DND-41 (cell line): ENCODE results near the gene TFDP2.

ENCODE experiments used
- ATAC-seq: fragments of 200-7000 bp; cut with Tn5 transposase; 3 replicates; pipeline ENCODE4 v1.9.1; 2021; ENCODE audit warnings: low read depth; ENCODE audit not compliant: insufficient read depth
- DNase-seq: peaks from one replicate; pipeline ENCODE4 v3.0.0-alpha.2; 2020
- H2AFZ ChIP-seq: 2 replicates; pipeline ENCODE4 v1.6.0; 2012; ENCODE audit warnings: low read depth, low read length
- H3K27ac ChIP-seq: 2 replicates; pipeline ENCODE4 v1.5.1; 2012; ENCODE audit warnings: low read length, inconsistent platforms
- H3K27me3 ChIP-seq: fragments of 200-600 bp; sonication (generic); 2 replicates; pipeline ENCODE4 v1.6.0; 2012; ENCODE audit warnings: low read length, mild to moderate bottlenecking, inconsistent platforms; ENCODE audit not compliant: insufficient read depth, poor library complexity
- H3K36me3 ChIP-seq: 2 replicates; pipeline ENCODE4 v1.5.1; 2012; ENCODE audit warnings: low read length, inconsistent platforms; ENCODE audit not compliant: insufficient read depth
- H3K4me1 ChIP-seq: 2 replicates; pipeline ENCODE4 v1.5.1; 2012; ENCODE audit warnings: mild to moderate bottlenecking, low read length; ENCODE audit not compliant: insufficient read depth
- H3K4me2 ChIP-seq: 2 replicates; pipeline ENCODE4 v1.6.0; 2012; ENCODE audit warnings: mild to moderate bottlenecking, moderate library complexity, low read length, inconsistent platforms; ENCODE audit not compliant: insufficient read depth
- H3K4me3 ChIP-seq, 2 experiments: fragments of 200-600 bp in 1 of 2; shearing (Covaris generic) in 1 of 2; 2 replicates each; pipeline ENCODE4 v1.5.1; 2012 to 2016; ENCODE audit warnings: inconsistent platforms in 2 of 2, low read length in 2 of 2, mild to moderate bottlenecking in 2 of 2, low read depth in 1 of 2, moderate library complexity in 1 of 2
- H3K79me2 ChIP-seq: 2 replicates; pipeline ENCODE4 v1.6.0; 2012; ENCODE audit warnings: low read length, inconsistent platforms; ENCODE audit not compliant: insufficient read depth
- H3K9ac ChIP-seq: 2 replicates; pipeline ENCODE4 v1.6.0; 2012; ENCODE audit warnings: low read depth, mild to moderate bottlenecking, inconsistent platforms, low read length, moderate library complexity
- H3K9me3 ChIP-seq: 2 replicates; pipeline ENCODE4 v1.5.1; 2012; ENCODE audit warnings: low read length, moderate library complexity, mild to moderate bottlenecking, inconsistent platforms; ENCODE audit not compliant: insufficient read depth, severe bottlenecking
- H4K20me1 ChIP-seq: 2 replicates; pipeline ENCODE4 v1.6.0; 2012; ENCODE audit warnings: low read length; ENCODE audit not compliant: insufficient read depth
- EZH2 ChIP-seq: IDR thresholded peaks from 3 replicates; pipeline ENCODE4 v1.6.1; 2012; ENCODE audit warnings: borderline replicate concordance, low read depth, mild to moderate bottlenecking, moderate library complexity, low read length, inconsistent platforms; ENCODE audit not compliant: severe bottlenecking
- TF ChIP-seq, protein P1 (sequence below): IDR thresholded peaks from 2 replicates; pipeline ENCODE4 v1.5.1; 2012; ENCODE audit warnings: borderline replicate concordance, low read length, moderate library complexity, mild to moderate bottlenecking; ENCODE audit not compliant: poor library complexity, severe bottlenecking; ENCODE audit errors: extremely low read depth

TFDP2 gene

DNA sequence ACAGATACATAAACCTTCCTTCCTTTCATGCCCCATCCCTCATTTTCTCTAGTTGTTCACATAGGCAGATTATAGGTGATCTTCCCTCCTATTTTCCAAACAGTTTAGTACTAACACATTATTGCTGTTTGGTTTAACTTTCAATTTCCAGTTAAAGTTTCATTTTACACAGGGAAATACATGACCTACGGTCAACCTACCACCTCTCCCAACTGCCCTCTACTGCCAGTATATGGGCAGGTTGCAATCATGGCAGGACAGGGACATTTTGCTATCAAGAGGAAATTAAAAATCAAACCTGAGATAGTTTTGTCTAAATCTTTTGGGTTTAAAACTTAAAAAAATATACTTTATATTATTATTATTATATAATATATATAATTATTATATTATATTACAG, 26.1 kb upstream of the TFDP2 start:
- Histone ChIP-seq H3K9ac (no peak overlapping the region), H3K79me2 (no peaks in the 10 kb centered on the region), H4K20me1 (no peaks in the 10 kb centered on the region), H2AFZ (no peak overlapping the region), H3K27ac (no peak overlapping the region), H3K36me3 (peaks cover 47% of the 10 kb centered on the region), H3K27me3 (no peaks in the 10 kb centered on the region), H3K4me3 (no peak overlapping the region), H3K4me1 (no peaks in the 10 kb centered on the region), H3K4me2 (no peak overlapping the region), H3K9me3 (no peaks in the 10 kb centered on the region)
- ATAC-seq (no peak), DNase-seq (no peak)
- TF ChIP-seq EZH2, result no peak
- TF ChIP-seq, protein P1, sequence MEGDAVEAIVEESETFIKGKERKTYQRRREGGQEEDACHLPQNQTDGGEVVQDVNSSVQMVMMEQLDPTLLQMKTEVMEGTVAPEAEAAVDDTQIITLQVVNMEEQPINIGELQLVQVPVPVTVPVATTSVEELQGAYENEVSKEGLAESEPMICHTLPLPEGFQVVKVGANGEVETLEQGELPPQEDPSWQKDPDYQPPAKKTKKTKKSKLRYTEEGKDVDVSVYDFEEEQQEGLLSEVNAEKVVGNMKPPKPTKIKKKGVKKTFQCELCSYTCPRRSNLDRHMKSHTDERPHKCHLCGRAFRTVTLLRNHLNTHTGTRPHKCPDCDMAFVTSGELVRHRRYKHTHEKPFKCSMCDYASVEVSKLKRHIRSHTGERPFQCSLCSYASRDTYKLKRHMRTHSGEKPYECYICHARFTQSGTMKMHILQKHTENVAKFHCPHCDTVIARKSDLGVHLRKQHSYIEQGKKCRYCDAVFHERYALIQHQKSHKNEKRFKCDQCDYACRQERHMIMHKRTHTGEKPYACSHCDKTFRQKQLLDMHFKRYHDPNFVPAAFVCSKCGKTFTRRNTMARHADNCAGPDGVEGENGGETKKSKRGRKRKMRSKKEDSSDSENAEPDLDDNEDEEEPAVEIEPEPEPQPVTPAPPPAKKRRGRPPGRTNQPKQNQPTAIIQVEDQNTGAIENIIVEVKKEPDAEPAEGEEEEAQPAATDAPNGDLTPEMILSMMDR, result no peak

DNA sequence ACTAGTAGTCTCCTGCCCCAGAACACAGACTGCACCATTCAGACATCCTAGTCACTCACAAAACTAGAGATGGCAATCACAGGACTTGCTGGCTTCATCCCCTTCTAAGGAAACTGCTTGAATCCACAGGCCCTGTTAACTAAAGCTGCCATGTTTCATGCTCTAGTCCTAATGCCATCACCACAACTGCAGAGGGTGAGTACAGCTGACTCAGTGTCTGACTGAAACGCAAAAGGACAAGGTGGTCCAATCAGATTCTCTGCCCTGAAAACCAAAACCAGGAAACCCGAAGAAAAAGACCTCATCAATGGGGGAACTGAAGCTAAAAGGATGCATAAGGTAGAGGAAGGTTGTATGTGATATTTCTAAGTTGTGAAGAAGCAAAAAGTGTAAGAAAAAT, 25.2 kb upstream of the TFDP2 start:
- no peaks in the 10 kb centered on the region for H3K27me3 ChIP-seq
- DNase-seq (no peak), ATAC-seq (no peak)
- no peak overlapping the region for H2AFZ ChIP-seq
- H3K4me1 ChIP-seq, result no peaks in the 10 kb centered on the region
- peaks cover 49% of the 10 kb centered on the region for H3K36me3 ChIP-seq
- TF ChIP-seq, protein P1, result no peak
- TF ChIP-seq EZH2, result no peak
- H3K9me3 ChIP-seq, result no peaks in the 10 kb centered on the region
- H4K20me1 ChIP-seq, result no peaks in the 10 kb centered on the region
- no peak overlapping the region for H3K9ac ChIP-seq
- H3K27ac ChIP-seq, result no peak overlapping the region
- no peaks in the 10 kb centered on the region for H3K79me2 ChIP-seq
- no peak overlapping the region for H3K4me3 ChIP-seq
- no peak overlapping the region for H3K4me2 ChIP-seq

DNA sequence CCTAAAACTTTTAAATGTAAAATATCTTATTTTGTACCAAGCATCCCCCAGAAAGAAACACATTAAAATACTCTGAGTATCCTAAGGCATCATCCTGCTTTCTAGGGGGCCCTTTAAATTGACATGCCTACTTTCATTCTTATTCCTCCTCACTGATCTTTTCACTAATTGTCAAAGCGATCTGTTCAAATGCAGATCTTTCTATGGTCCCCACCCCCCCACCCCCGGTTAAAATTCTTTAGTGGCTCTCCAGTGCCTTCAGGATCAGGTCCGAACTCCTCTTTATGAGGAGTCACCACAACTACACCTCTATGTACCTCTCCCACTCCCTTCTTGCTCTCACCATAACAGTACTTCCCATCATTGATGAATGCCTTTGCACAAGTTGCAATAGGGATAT, 19.2 kb upstream of the TFDP2 start:
- H3K9me3 ChIP-seq, result no peaks in the 10 kb centered on the region
- no peak overlapping the region for H2AFZ ChIP-seq
- TF ChIP-seq EZH2, result no peak
- TF ChIP-seq, protein P1, result no peak
- no peak overlapping the region for H3K9ac ChIP-seq
- no peak for DNase-seq
- no peaks in the 10 kb centered on the region for H3K79me2 ChIP-seq
- peaks cover 33% of the 10 kb centered on the region for H3K36me3 ChIP-seq
- no peak for ATAC-seq
- H3K4me1 ChIP-seq, result no peaks in the 10 kb centered on the region
- no peak overlapping the region for H3K4me2 ChIP-seq
- no peak overlapping the region for H3K4me3 ChIP-seq
- no peaks in the 10 kb centered on the region for H4K20me1 ChIP-seq
- H3K27ac ChIP-seq, result no peak overlapping the region
- no peaks in the 10 kb centered on the region for H3K27me3 ChIP-seq

DNA sequence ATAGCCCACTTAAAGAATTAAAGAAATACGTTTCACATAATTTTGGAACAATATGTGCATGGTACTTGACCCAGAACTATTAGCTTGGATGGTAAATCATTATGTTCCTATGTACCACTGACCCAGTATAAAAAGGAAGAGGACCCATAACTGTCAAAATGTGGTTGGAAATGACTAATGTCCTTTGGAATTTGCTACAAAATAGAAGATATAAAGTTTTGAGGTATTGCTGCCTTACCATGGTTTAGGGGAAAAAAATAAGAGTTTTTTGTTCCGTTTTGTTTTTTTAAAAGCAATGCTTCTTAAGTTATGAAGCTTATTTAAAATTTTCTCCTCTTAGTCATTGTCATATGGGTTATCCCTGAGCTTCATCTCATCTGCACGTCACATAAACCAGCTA, 15.8 kb upstream of the TFDP2 start:
- no peak for DNase-seq
- Histone ChIP-seq H3K27me3 (no peaks in the 10 kb centered on the region), H3K4me2 (no peak overlapping the region), H3K79me2 (no peaks in the 10 kb centered on the region), H4K20me1 (no peaks in the 10 kb centered on the region), H3K27ac (no peak overlapping the region), H3K36me3 (peaks cover 21% of the 10 kb centered on the region; the same call in 1 of the 2 replicates), H3K9me3 (no peaks in the 10 kb centered on the region), H3K4me3 (no peak overlapping the region), H2AFZ (no peak overlapping the region), H3K9ac (no peak overlapping the region), H3K4me1 (no peaks in the 10 kb centered on the region)
- ATAC-seq, result no peak
- no peak for TF ChIP-seq EZH2
- TF ChIP-seq, protein P1, result no peak
